Prostate gland (tissue), 2 donors: ENCODE data around the gene ALDH1L1. TPM values are rescaled to one million over a fixed set of nuclear protein-coding genes. Genes with fewer than 3 reads are reported as not detected.

Experiments used
- DNase-seq: peaks from one replicate; pipeline ENCODE4 v3.0.0-alpha.2; 2019; ENCODE audit warnings: low spot score
- H3K27ac ChIP-seq, 2 donors: fragments of 200-600 bp; sonication (generic); 2 replicates each; pipeline ENCODE4 v1.5.1; 2017 to 2019
- H3K27me3 ChIP-seq: fragments of 200-600 bp; sonication (generic); replicated peaks from 2 replicates; pipeline ENCODE4 v1.5.1; 2019; ENCODE audit not compliant: insufficient read depth
- H3K36me3 ChIP-seq, 2 donors: fragments of 200-600 bp; sonication (generic); 1 replicate in 1 of 2; 2 replicates in 1 of 2; pipeline versions ENCODE4 v1.5.1 to v1.8.1; 2017 to 2019
- H3K4me1 ChIP-seq: fragments of 200-600 bp; sonication (generic); replicated peaks from 2 replicates; pipeline ENCODE4 v1.5.1; 2019
- H3K4me3 ChIP-seq, 2 donors: fragments of 200-600 bp; sonication (generic); 2 replicates each; pipeline ENCODE4 v1.5.1; 2017 to 2019
- H3K9me3 ChIP-seq: fragments of 200-600 bp; sonication (generic); 2 replicates; pipeline ENCODE4 v1.5.1; 2017
- CTCF ChIP-seq, 4 experiments: fragments of 200-600 bp in 2 of 4; fragments of 450-650 bp in 2 of 4; sonication (generic) in 2 of 4; IDR thresholded peaks; 1 replicate in 3 of 4; 2 replicates in 1 of 4; pipeline ENCODE4 v1.5.1; 2016 to 2019; ENCODE audit warnings: antibody characterized with exemption in 4 of 4, mild to moderate bottlenecking in 2 of 4, moderate library complexity in 2 of 4
- POLR2A ChIP-seq: fragments of 450-650 bp; IDR thresholded peaks from one replicate; pipeline ENCODE4 v1.6.1; 2016; ENCODE audit warnings: antibody characterized with exemption, mild to moderate bottlenecking
- POLR2AphosphoS5 ChIP-seq: sonication (generic); formaldehyde crosslinking; IDR thresholded peaks from one replicate; pipeline ENCODE4 v1.6.1; 2017; ENCODE audit warnings: antibody characterized with exemption
- WGBS: methylation state at CpG from one replicate; pipeline ENCODE4 v1.1.5; 2018; 5-methylcytosine and 5-hydroxymethylcytosine counted together
- intact Hi-C: fragments of 100-400 bp; cut with DNase I; formaldehyde crosslinking; loops from one replicate; pipeline ENCODE4 v1.14.2; 2022
- total RNA-seq, 2 donors: library from RNA; depleted of rRNA; stranded (reverse); fragments of >200 nt; gene quantifications; one replicate each; pipeline ENCODE4 v1.1.0, GENCODE V29; 2016

Gene ALDH1L1
- total RNA-seq, 2 donors from 2014 or later = 19.6 to 57.3 TPM

- TF ChIP-seq CTCF (IDR thresholded peaks at IDR 0.05) = no peak
- no peak for TF ChIP-seq POLR2A
- TF ChIP-seq POLR2AphosphoS5 = no peak
- H3K4me3 ChIP-seq = no peak overlapping the region
- H3K4me1 ChIP-seq = no peaks in the 10 kb centered on the region
- no peaks in the 10 kb centered on the region for H3K9me3 ChIP-seq
- WGBS = 92% methylated on average over 15 of the region's 15 CpGs
- intact Hi-C loops = no loop called here
- no peaks in the 10 kb centered on the region for H3K36me3 ChIP-seq
- DNase-seq = no peak
- H3K27me3 ChIP-seq = no peaks in the 10 kb centered on the region
- no peak overlapping the region for H3K27ac ChIP-seq
Observed at GRCh38 chr3:126082362-126083137, 97.8 kb downstream of the ALDH1L1 start.

- Histone ChIP-seq H3K4me3 (no peak overlapping the region), H3K36me3 (no peaks in the 10 kb centered on the region), H3K27ac (no peak overlapping the region), H3K9me3 (no peaks in the 10 kb centered on the region), H3K27me3 (no peaks in the 10 kb centered on the region), H3K4me1 (no peaks in the 10 kb centered on the region)
- 80% methylated on average over 9 of the region's 9 CpGs for WGBS
- TF ChIP-seq POLR2AphosphoS5 (no peak), CTCF (IDR thresholded peaks at IDR 0.05) (peak in 1 of 4 experiments; percentile 18), POLR2A (no peak)
- intact Hi-C loops = no loop called here
- no peak for DNase-seq
Observed at GRCh38 chr3:126081618-126082361, 98.6 kb downstream of the ALDH1L1 start.

- DNase-seq = no peak
- WGBS = 98% methylated on average over 5 of the region's 5 CpGs
- no peaks in the 10 kb centered on the region for H3K9me3 ChIP-seq
- H3K27ac ChIP-seq = no peak overlapping the region
- no peaks in the 10 kb centered on the region for H3K4me1 ChIP-seq
- intact Hi-C loops = no loop called here
- TF ChIP-seq POLR2A = no peak
- TF ChIP-seq POLR2AphosphoS5 = no peak
- TF ChIP-seq CTCF (IDR thresholded peaks at IDR 0.05) = no peak
- no peaks in the 10 kb centered on the region for H3K27me3 ChIP-seq
- H3K36me3 ChIP-seq = no peaks in the 10 kb centered on the region
- H3K4me3 ChIP-seq = no peak overlapping the region
Observed at GRCh38 chr3:126080970-126081369, 99.4 kb downstream of the ALDH1L1 start.

GRCh38 chr3:126078866-126079265 is 101.5 kb downstream of the ALDH1L1 start:
- intact Hi-C loops = no loop called here
- no peak overlapping the region for H3K4me3 ChIP-seq
- DNase-seq = no peak
- no peaks in the 10 kb centered on the region for H3K4me1 ChIP-seq
- H3K27ac ChIP-seq = no peak overlapping the region
- H3K36me3 ChIP-seq = no peaks in the 10 kb centered on the region
- no peak for TF ChIP-seq POLR2AphosphoS5
- TF ChIP-seq CTCF (IDR thresholded peaks at IDR 0.05) = no peak
- no peak for TF ChIP-seq POLR2A
- H3K9me3 ChIP-seq = no peaks in the 10 kb centered on the region
- WGBS = 64% methylated on average over 4 of the region's 4 CpGs
- H3K27me3 ChIP-seq = no peaks in the 10 kb centered on the region
